ENCODE data around the gene TMEM154.

TMEM154 gene, protein sequence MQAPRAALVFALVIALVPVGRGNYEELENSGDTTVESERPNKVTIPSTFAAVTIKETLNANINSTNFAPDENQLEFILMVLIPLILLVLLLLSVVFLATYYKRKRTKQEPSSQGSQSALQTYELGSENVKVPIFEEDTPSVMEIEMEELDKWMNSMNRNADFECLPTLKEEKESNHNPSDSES

DNA sequence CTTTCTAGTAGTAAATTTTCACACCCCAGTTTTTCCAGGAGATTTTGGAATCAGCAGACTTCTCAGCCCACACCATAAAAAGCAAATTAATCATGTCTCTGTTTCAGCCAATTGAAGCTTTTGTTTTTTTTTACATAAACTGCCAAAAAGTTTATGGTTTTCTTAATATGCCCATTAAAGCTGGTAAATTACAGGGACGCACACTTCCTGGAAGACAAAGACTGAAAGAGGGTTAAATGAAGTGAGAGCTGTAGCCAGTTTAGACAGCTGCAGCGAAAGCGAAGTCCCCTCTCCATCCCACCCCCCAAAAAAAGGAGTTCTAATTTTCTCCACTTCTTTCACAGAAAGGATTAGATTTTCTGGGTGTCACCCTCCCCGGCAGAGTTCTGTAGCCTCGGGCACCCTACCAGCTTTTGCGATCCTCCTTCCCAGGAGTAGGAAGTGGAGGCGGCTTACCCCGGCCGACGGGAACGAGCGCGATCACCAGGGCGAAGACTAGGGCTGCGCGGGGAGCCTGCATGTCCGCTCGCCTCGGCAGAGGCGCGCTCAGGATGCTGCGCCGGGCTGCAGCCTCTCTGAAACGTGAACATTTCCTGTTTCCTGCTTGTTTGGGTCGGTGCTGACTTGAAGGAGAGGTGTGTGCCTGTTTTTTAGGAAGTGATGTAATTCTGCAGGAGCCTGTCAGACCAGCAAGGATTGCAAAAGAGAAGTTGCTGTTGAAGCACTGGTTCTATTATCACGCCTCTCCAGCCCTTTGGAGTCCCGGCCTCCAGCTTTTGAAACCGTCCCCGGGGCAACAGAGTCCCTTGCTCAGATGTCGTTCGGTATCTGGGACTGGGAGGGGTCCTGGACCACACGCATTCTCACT is at the start of gene TMEM154:
TSS of gene TMEM154 (minus strand) at position 584 of the 868 bp plus-strand sequence. CDS start at position 520, 64 bp downstream.
- DNase-seq (ENCODE audit: low spot score): no peak

DNA sequence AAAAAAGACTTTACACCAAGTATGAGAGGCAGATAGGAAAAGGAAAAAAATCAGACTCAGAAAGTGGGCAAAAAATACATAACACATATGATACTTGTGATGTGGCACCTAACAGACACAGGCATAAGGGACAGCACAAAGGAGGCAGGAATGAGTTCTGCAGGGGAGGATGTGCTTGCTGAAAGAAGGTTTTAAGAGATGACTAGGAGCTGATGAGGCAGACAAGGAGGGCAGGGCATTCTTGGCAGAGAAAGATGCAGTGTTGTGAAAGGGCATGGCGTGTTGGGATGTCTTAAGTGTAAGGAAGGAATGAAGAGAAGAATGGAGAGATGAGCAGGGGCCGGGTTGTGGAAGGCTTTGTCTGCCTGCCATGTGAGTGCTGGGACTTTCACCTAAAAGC is 49.7 kb upstream of the TMEM154 start:
- DNase-seq (ENCODE audit: low spot score): no peak

DNA sequence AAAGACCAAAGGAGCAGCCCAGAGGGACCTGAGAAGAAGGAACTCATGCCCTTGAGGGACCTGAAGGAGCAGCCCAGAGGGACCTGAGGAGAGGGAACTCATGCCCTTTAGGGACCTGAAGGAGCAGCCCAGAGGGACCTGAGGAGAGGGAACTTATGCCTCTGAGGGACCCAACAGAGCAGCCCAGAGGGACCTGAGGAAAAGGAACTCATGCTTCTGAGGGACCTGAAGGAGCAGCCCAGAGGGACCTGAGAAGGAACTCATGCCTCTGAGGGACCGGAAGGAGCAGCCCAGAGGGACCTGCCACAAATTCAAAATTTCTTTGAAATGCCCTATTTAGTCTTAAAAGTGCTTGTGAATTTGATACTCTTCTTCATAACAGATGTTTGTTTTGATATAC is 48.5 kb upstream of the TMEM154 start:
- DNase-seq (ENCODE audit: low spot score): no peak

DNA sequence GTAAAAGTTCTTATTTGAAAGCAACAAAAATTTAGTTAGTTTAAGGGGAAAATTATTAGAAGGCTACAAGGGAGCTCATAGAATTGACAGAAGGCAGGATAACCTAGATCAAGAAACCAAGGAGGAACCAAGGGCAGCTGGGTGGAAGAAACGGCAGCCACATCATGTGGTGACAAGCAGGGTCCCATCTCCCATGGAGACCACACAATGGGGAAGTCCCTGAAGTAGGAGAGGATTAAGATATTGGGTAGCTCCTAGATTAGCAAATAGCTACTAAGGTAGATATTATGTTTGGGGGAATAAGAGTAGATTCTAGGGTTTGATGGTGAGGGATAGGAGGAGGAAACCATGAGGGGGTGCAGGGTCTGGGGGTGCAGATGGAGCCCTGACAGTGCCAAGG is 48.0 kb upstream of the TMEM154 start:
- DNase-seq (ENCODE audit: low spot score): no peak

DNA sequence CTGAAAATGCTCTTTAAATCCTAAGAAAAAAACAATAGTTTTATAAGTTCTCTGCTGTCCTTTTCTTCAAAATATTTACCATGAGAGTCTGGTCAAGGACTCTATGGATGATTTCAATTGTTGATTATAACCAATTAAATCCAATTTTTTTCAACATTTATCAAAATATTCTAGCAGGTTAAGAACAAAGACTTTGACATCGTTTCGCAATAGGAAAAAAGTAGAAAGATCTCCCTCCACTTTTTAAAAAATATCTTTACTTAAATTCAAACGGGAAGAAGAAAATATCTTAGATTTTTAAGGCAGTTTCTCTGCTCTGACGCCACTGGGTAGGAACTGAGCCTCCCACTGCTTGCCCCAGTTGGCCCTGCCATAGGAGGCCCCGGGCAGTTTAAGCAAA is 44.7 kb upstream of the TMEM154 start:
- DNase-seq (ENCODE audit: low spot score): no peak

DNA sequence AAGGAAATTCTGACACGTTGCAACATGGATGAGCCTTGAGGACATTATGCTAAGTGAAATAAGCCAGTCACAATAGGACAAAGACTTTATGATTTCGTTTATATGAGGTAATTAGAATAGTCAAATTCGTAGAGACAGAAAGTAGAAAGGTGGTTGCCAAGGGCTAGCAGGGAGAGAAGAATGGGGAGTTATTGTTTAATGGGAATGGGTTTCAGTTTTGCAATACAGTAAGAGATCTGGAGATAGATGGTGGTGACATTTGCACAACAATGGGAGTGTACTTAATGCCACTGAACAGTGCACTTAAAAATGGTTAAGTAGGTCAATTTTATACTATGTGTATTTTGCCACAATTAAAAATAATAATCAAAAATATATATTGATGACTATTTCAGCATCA is 43.4 kb upstream of the TMEM154 start:
- DNase-seq (ENCODE audit: low spot score): no peak

DNA sequence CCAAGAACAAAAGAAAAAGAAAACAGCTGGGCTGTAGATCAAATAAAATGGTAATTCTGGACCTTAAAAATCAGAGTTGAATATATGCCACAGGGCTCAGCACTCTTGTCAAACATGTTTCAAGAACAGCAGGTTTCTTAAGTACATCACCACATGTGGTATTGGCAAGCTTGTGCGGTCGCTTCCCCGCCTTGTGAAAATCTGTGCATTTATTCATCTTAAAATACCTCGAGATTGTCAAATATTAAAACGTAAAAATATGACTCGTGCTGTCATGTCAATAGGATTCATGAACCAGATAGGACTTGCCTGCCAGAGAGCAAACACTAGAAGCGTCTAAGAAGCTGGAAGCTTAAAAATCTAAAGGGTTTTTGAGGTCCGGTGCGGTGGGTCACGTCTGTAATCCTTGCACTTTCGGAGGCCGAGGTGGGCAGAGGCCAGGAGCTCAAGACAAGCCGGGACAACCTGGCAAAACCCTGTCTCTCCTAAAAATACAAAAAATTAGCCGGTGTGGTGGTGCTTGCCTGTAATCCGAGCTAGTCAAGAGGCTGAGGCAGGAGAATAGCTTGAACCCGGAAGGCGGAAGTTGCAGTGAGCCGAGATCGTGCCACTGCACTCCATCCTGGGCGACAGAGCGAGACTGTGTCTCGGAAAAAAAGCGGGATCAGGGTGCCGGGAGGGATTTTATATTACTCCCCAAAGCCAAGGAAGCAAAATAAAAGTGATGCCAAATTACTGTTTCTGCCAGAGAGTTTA is 40.2 kb upstream of the TMEM154 start:
- no peak for DNase-seq (ENCODE audit: low spot score)

DNA sequence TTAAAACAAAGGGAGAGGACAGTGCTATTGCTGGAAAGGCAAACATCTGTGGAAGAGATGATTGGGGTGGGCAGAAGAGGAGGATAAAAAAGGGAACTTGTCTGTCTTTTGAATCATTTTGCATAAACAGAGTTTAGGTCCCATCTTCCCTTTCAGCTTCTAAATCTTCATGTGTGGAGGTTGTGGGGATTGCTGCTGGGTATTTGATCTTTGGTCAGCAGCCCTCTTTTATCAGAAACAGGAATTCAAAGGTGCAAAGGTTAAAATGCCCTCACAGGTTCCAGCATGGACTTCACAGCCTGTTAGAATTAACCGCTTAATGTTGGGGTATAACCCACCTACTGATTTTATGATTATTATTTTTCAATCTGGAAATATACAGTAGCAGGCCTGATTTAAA is 39.5 kb upstream of the TMEM154 start:
- DNase-seq (ENCODE audit: low spot score): no peak

DNA sequence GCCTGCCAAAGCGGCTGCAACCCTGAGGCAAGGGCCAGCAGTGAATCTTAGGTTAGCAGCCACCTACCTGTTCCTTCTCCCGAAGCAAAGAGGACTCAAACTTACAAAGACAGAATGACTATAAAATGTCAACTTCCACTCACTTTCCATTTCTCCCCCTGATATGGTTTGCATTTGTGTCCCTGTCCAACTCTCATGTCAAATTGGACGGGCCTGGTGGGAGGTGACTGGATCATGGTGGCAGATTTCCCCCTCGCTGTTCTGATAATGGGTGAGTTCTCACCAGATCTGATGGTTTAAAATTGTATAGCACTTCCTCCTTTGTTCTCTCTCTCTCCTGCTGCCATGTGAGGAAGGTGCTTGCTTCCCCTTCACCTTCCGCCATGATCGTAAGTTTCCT is 35.3 kb upstream of the TMEM154 start:
- no peak for DNase-seq (ENCODE audit: low spot score)

DNA sequence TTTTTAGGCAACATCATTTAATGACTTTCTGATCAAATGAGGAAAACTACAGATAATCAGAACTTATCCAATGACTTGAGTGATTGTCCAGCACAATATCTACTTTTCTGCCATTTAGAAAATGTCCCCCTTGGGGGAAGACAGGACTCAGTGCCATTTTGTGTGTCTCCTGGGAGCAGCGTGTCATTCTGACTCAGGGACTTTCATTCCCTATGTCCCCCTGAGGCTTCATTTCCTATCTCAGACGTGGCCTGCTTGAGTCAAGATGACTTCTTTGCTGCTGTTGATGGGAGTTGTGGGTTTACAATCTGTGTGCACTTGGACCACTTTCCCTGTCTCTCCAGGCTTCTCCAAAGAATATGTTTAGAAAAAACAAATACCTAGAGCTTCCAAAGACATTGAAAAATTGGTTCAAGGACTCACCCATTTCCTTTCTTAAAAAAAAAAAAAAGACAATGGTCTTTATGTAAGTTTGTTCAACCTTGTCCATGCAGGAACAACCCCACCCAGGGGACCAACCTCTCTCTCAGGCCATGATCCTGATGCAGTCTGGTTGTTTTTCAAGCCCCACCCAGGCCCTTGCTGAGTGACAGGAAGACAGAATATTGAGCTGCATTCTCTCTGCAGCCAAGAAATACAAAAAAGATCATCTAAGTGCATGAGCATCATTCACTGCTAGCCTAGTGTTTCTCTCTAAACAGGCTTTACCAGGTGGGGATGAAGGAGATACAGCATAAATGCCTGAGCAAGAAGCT is 34.3 kb upstream of the TMEM154 start:
- no peak for DNase-seq (ENCODE audit: low spot score)

DNA sequence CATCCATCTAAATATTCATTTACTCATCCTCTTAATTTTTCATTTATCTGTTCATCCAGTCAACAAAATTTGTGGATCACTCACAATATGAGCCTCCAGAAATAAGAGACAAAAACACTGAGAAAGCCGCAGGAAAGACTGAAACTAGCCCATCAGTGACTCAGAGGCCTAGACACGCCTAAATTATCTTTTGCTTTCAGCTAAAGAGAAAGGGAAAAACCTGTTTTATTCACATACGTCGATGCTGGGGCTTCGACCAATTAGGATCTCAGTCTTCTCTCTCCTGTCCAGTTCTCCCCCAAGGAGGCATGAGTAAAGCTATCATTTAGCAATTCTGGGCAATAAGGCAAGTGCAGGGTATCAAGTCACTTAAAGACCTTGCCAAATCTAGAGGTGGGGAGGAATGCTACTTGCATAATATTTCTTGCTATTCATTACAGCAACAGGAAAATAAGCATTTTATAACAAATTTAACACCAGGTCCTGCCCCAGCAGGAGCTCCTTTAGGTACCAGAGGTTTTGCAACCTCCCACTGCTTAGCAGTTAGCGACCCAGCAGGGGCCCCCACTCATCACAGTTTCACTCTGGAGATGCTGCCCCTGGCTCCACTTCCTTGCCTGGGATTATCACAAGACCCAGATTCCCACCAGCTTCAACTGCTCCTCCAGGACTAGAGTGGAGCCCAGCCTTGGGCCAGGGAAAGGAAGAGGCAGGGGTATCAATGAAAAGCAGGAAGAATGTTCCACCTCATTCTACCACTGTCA is 30.1 kb upstream of the TMEM154 start:
- no peak for DNase-seq (ENCODE audit: low spot score)

DNA sequence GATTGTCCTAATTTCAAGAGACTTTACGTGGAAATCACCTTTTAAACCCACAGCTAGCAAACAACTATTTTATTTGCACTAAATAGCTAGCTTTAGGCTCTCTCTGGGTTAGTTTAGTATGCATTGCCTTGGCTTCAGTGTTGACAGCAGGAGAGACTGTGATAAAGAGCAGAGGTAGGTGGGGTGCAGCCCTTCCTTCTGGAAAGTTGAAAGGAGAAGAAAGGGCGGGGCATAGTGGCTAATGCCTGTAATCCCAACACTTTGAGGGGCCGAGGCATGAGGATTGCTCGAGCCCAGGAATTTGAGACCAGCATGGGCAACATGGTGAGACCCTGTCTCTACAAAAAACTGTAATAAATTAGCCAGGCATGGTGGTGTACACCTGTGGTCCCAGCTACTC is 29.0 kb upstream of the TMEM154 start:
- no peak for DNase-seq (ENCODE audit: low spot score)

DNA sequence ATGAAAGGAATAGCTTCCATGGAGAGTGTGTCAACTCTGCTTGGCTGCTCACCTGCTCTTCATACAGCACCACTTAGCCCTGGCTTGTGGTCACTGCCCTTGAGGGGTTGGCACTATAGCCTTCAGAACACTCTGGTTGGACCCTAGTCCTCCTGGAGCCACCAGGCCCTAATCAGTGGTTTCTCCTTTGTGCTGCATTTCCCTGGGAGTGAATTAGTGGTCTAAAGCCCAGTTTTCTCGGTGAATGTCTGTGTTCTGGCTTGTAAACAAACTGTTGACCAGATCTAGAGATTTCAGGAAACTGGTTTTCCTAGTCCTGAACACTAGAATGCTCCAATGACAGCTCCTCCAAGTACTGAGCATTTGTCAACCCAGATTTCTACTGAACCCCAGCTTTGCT is 28.6 kb upstream of the TMEM154 start:
- DNase-seq (ENCODE audit: low spot score): no peak

DNA sequence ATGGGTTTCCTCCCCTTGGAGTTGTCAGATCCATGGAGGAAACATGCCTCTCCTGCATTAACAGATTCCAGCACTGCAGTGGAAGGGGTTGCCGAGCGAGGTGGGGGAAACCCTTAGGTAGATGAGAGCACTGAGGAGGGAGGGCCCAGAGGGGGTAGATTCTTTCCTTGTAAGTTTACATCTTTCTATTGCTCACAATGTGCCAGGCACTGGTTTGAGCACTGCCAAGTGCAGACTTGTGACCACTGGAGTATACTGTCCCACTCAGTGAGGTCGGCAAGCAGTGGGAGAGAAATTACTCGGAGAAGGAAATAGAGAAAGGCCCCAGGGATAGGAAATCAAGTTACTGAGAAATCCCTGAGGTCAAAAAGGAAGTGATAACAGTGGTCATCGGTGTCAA is 27.8 kb upstream of the TMEM154 start:
- DNase-seq (ENCODE audit: low spot score): no peak

DNA sequence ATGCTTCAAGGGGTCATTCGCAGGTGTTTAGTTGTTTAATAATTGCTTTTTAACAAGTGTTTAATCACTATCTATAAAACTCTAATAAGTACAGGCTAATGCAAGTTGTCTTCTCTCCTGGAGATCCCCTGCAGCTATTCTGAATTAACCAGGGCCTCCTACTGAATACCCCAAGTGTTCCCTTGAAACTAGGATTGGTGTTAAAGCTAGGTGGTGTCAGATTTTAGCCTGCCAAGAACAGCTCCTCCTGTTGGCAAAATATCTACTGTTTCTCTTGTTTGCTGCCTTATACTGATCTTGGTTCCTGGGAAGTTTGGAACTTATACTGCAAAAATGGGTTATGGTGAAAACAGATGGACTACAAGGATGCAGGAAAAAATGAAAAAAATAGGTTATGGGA is 26.1 kb upstream of the TMEM154 start:
- no peak for DNase-seq (ENCODE audit: low spot score)

DNA sequence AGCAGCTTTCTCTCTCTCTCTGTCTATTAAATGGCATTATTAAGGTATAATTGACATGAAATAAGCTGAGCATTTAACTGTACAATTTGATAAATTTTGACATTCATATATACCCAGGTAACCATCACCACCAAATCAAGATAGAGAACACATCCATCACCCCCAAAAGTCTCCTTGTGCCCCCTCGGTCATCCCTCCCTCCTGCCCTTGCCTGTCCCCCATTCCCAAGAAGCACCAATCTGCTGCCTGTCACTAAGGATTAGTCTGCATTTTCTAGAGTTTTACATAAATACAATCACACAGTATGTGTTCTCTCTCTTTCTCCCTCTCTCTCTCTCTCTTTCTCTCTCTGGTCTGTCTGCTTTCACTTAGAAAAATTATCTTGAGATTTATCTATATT is 25.0 kb upstream of the TMEM154 start:
- DNase-seq (ENCODE audit: low spot score): no peak

DNA sequence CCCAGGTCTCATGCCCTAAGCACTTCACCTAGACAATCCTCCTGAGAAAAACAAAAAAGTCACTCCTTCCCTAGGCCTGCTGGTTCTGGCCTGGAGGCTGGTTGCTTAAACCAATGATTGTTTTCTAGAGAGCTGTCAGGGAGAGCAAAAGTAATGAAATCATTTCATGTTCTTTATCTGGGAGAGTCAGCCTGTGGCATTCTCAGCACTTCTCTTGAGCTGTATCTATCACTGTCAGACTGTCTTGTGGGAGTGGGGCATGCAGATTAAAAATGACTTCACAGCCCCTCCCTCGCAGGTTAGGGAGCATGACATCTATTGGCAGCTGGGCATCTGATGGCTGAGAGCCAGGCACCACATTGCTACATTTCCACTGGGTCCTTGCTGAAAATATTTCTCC is 20.4 kb upstream of the TMEM154 start:
- DNase-seq (ENCODE audit: low spot score): no peak

DNA sequence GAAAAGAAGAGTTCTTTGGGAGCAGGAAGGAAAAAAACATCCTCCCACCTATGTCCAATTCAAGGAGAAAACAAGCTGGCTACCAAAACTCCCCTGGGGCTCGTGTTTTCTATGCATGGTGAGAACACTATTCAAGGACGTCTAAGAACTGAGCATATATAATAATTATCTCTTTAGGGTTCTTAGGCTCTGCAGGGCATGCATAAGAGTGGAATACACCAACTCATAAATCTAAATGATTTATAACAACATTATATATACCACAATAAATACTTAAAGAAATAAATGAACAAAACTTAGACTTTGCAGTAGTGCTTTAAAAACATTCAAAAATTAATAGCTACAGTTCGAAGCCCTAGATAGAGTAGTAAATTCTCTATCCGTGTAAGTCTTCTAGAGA is 19.5 kb upstream of the TMEM154 start:
- no peak for DNase-seq (ENCODE audit: low spot score)

DNA sequence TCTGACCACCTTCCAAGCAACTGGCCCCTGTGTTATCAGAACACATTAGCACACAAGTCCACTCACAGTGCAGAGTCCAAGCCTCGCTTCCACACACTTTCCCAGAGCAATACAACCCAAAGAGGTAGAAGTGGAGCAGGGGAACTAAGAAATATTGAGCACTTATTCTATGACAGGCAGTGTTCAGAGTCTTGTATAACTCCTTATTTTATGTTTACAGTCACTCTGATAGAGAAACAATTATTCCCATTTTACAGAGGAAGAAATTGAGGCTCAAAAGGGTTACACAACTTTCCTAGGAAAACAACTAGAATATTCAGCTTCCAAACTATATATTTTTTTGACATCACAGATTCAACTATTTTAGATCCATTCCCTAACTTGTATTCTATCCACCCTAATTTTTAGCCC is 18.3 kb upstream of the TMEM154 start:
- DNase-seq (ENCODE audit: low spot score): no peak

DNA sequence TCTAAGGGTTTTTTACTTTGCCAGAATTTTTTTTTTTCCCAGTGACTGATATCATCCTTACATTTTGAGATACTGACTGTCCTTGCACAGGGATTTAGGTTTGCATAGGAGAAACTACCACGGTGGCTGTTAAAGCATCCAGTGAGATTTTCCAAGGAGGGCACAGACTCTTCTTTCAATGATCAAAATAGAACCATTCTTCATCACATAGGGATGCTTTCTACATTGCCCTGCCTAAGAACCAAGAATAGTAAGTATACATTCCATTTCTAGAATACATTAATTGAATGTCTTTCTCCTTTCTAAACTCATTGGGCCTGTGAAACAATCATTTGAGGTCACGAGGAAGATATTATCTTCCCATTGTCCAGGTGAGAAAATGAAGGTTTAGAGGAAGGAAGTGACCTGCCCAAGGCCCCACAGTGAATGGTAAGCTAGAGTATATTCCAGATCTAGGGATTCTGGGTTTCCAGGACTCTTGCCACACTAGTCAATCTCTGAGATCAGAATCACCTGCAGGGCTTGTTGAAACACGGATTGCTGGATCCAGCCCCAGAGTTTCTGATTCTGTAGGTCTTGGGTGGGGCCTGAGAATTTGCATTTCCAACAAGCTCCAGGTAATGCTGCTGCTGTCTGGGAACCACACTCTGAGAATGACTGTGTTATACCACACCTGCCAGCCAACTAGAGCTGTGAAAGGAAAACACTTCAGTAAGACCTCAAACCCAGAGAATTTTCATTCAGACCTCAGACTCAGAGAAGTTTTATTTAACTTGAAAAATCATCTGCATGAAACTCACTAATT is 17.7 kb upstream of the TMEM154 start:
- DNase-seq (ENCODE audit: low spot score): no peak

DNA sequence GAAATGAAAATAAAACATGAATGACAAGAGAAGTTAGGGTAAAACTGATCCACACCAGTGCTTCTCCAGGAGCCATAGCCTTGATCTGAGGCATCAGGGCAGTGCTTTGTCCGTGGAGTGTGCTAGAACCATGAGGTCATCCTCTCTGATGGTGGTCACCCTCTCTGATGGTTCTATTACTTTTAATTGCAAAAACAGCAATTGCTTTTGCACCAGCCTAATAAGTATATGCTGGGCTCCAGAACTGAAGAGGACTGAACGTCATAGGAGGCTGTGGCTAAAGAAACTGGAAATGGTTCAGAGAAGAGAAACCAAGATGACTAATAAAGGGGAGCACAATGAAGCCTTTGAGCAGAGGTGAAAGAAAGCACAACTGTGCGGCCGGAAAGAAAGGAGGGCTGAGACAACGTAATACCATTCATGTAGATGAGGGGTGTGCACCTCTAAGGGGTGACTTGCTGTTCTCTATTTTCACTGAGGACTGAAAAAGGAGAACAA is 17.0 kb upstream of the TMEM154 start:
- DNase-seq (ENCODE audit: low spot score): no peak
